ENCODE data around the gene TMEM109.
A peak's percentile ranks its signal among the peaks of the same experiment; 100 is the strongest.

The TMEM109 gene

DNA sequence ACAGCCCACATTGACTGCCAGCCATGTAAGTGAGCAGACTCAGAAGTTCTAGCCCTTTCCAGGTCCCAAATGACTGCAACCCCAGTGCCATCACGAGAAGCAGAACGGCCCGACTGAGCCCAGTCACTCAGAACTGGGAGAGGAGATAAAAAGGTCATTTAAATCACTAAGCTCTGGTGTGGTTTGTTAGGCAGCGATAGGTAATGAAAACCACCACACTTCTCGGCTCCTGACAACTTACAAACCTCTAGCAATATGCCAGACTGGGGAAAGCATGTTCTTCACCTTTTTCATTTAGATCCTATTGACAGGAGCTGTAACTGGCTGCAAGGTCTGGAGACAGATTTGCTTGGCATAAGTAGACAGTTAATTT is 31.3 kb downstream of the TMEM109 start:
- no peak for DNase-seq

DNA sequence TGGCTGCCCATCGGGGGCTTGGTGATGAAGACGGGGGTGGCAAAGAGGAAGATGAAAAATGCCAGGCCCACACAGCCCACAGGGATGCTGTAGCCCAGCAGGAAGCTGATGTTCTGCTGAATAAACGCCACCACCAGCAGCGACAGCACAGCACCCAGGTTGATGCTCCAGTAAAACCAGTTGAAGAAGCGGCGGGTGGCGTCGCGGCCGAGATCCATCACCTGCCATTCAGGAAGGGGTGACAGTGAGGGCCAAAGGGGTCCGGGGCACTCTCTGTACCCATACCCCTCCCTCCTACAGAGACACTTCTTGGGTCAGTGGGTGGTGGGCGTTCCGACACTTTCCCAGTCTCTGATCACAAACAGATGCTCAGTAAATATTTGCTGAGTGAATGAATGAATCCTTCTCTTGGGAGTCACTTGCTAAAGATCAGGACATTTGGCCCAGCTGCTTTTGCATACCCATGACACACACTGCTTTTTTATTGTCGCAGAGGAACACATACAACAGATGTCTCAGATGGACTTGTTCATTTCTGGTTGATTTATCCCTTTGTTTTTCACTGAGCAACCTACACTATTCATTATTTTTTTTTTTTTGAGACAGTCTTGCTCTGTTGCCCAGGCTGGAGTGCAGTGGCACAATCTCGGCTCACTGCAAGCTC is 32.8 kb downstream of the TMEM109 start:
- no peak for DNase-seq

DNA sequence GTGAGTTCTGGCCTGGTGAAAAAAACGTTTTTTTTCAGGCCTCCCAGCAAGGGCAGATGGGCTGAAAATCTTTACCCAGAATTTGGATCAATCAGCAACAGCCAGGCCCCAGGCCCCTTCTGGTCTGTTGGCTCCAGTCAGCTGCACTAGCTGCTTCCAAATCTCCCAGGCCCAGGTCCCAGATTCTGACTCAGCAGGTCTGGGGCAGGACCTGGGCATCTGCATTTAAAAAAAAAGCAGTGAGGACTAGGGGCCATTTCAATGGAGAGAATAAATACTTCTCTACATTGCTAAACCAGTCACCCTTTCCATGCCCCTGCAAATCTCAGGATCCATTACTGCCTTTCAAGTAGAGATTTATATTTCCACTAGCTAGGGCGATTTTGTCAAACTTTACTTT is 33.7 kb downstream of the TMEM109 start:
- DNase-seq, result no peak

DNA sequence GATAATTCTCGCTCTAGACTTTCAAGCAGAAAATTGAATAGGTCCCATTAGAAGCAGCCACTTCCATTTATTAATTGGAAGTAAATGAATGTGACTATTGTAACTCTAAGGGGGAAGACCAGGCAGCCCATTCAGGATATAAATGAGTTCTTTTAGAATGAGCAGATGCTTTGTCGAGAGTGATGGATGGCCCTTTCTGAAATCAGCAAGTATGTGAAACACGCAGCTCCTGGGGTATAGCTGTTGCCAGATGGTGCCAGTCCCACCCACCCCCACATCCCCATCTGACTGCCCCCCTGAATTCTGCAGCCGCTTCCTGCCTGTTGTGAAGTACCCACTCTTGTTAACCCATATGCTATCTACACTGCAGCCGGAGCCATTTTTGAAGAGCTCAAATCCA is 34.3 kb downstream of the TMEM109 start:
- no peak for DNase-seq

DNA sequence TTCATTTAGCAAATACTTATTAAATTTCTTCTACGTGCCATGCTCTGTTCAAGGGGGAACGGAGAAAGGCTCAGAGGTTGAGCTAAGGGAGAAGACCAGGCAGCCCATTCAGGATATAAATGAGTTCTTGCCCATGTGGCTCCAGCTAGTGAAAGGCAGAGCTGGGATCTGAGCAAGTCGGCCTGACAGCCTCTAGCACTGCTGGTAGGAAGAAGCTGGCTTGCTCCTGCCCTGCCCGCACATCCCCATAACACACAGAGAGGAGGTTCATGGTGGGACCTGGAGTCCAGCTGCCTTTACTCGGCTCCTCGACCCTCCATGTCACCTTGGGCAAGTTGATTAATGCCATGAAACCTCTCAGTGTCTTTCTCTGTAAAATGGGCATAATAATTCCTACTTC is 36.1 kb downstream of the TMEM109 start:
- DNase-seq, result no peak

DNA sequence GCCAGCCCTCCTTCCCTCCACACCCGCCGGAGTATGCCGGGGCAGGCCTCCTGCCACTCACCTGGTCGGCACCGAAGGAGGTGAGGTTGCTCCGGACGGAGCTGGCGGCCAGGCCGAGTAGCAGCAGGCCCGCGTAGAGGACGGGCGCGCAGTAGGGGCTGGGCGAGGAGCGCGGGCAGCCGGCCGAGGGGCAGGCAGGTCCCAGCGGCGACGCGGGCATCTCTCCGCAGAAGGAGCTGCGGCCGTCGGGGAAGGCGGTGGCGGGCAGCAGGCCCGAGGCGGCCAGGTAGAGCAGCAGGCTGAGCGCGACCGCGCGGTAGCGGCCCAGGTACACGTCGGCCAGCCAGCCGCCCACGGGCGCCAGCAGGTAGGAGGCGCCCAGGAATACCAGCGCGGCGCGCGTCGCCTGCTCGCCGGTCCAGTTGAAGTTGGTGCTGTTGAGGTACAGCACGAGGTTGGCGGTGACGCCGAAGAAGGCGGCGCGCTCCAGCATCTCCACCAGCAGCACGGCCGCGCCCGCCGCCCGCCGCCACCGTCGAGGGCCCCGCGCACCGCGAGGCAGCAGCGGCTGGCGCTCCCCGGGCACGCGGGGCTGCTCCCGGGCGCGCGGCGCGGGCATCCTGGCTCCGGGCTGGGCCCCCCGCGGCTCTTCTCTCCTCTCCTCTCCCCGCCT is 37.1 kb downstream of the TMEM109 start:
- no peak for DNase-seq

DNA sequence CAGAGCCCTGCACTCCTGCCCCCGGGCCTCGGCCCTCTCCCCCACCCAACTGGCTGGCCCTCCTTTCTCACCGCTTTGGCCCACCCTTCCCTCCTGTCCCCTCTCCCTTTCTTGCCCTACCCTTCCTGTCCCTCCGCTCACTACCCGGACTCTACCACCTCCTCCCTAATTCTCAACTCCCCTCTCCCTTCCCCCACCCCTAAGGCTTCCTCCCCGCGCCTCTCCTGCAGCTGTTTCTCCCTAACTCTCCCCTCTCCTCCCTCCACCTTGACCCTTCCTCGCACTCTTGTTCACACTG is 37.6 kb downstream of the TMEM109 start:
- DNase-seq, result no peak

DNA sequence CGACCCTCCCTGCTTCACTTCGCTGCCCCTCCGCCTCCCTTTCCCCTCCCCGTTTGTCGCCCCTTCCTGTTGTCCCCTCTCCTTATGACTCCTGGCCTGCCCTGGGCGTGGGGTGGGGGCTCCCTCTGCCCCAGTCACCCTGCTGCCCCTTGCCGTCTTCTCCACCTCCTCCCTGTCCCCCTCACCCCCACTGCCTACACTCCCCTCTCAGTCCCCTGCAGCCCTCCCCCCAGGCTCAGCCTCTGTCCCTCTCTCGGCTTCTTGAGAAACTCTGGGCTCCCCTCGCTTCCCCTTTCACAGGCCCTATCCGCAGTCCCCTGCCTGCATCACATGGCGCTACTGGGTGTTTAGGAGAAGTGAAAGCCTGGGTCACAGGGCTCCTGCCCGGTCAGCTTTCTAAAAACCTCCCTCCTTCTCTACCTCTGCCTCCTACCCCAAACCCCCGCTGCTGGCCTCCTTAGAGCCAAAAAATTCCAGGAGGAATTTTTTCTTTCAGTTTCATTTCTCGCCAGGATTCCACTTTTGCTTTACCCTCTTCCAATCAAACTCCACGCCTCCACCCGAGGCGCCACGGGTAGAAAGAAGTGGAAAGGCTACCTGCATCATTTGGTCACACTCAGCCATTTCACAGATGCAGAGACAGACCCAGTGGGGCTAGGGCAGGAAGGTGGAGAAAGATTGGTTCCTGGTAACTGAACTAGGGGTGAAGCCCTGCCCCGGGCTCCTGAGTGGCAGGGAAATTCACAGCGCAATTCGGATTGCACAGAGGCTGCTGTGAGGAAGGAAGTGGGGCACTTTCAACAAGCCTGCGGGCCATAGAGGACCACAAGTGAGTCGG is 38.2 kb downstream of the TMEM109 start, which contains the start of gene SLC15A3:
Gene SLC15A3 (minus strand): TSS at position 273 of the 838 bp plus-strand sequence. CDS start 625 bp downstream, outside the sequence.
- DNase-seq, result no peak

DNA sequence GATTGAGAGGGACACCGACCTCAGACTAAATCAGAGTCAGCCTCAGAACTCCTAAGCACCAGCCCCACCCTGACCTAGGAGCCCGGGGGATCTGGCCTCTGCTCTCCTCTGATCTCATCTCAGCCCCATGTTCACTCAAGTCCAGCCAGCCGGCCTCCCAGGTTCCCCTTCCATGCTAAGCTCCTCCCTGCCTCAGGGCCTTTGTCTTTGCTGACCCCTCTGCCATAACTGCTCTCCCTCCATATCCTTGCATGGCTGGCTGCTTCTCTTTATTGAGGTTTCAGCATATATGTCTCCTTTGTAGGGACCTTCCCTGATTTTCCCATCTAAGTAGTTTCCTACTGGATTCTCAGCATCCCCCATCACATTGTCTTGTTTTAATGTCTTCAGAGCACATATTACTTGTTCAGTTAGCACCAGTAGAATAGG is 38.8 kb downstream of the TMEM109 start:
- DNase-seq, result no peak

DNA sequence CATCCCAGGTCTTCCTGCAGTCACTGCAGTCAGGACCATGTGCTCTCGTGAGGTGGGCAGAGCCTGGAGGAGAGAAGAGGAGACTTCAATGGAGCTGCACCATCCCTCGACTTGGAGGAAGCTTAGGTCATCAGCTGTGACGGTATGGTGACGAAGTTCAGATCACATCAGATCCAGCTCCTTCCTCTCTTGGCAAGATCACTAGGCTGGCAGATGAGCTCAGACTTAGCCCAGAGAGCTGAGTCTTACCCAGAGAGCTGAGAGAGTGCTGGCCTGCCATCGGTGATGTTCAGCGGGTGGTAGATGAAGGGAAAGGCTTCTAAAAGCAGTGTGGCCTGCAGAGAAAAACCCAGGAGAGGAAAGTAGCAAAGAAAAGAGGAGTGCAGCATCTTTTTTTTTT is 39.8 kb downstream of the TMEM109 start:
- DNase-seq, result no peak

DNA sequence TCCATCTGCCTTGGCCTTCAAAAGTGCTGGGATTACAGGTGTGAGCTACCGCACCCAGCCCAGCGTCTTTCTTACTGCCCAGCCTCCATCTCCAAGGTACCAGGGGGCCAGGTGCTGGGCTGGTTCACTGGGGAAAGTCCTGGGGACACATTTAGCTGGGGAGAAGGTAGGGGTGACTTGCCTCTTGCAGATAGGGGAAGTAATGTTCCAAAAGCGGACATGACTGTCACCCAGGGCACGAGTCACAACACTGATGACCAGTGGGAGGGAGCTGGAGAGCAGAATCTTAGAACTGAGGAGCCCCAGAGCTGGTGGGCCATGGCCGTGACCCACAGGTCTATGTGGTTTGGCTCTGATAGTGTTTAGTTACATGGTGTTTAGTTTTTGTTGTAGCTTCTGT is 40.5 kb downstream of the TMEM109 start:
- no peak for DNase-seq

DNA sequence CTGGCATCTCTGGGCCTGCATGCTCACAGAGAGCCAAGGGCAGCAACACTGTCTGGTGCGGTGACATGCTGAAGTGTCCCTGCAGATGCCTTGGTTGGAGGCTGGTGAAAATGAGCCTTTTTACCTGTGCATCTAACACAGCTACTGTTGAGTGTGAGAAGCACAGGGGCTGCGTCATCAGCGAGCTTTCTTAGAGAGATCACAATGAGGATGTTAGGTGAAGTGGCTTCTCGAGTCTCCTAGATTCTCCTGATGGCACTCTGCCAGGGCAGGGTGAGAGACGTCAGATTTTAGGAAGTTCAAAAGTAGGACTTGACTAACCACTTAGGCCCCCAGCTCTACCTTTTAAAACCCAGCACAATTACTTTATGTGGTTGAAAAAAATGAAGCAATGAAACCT is 41.6 kb downstream of the TMEM109 start:
- DNase-seq, result no peak

DNA sequence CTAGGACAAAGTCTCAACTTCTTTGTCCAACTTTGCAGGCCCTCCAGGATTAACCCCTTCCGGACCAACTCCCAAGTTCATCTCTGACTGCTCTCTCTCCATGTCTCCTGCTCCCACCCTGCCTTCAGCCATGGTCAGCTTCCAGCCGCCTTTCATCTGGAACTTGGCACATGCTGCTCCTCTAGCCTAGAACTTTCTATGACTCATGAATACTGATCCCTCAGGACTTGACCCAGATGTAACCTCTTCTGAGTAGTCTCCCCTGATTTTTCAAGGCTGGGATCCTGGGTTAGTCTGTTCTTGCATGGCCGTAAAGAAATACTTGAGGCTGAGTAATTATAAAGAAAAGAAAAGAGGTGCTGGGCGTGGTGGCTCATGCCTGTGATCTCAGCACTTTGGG is 43.2 kb downstream of the TMEM109 start:
- no peak for DNase-seq

DNA sequence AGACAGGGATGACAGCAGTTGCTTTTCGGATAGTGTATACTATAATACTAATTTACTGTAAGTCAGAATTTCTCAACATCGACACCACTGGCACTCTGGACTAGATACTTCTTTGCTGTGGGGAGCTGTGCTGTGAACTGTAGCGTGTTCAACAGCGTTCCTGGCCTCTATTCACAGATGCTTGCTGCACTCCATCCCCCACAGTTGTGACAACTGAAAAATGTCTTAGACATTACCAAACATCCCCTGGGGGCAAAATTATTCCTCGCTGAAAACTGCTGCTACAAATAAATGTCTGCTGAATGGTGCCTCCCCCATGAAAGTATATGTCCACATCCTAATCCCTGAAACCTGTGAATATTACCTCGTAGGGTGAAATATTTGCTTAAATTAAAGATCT is 45.5 kb downstream of the TMEM109 start:
- DNase-seq, result no peak

DNA sequence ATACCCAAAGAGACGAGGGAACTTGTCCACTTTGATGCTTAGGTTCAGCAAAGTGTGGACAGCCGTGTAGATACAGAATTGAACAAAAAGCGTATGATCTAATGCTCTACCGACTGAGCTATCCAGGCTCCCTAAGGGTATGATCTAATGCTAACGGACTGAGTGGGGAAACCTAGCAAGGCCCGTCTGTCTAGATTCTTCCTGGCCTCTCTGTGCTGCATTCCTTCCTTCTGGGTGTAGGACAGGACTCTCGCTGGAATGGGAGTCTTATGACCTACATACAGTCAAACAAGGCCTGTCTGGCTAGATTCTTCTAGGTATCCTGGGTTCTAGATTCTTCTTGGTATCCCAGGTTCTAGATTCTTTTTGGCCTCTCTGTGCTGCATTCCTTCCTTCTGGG is 46.4 kb downstream of the TMEM109 start:
- no peak for DNase-seq

DNA sequence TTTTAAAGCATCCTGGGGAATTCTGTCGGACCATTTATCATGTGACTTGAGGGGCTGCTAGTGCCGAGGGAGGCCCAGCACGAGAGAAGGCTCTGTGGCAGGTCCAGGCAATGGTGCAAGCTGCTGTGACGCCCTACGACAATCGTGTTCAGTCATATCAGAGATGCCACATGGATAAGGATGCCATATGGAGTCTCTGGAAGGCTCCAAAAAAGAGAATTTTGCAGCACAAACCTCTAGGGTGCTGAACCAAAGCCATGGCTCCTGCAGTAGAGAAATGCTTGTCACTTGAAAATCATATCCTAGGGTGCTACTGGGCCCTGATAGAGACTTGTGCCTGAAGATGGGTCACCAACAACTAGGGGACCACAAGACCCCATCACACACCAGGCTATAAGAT is 50.8 kb downstream of the TMEM109 start:
- no peak for DNase-seq

DNA sequence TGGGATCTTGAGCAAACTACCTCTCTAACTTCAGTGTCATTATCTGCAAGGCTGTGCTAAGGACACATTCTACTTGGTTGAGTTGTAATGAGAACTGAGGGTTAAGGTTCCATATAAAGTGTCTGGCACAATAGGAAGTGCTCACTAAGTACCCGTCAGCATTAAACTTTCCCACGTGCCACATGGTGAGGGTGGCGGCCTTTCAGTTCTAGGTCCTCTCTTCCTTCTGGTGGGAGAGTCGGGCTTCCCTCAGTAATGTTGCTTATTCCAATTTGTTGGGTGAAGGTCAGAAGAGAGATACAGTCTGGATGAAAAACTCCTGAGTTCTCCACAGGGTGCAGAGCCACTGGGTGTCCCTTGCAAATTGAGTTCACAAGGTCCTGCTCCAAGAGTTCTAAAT is 52.9 kb downstream of the TMEM109 start:
- no peak for DNase-seq

DNA sequence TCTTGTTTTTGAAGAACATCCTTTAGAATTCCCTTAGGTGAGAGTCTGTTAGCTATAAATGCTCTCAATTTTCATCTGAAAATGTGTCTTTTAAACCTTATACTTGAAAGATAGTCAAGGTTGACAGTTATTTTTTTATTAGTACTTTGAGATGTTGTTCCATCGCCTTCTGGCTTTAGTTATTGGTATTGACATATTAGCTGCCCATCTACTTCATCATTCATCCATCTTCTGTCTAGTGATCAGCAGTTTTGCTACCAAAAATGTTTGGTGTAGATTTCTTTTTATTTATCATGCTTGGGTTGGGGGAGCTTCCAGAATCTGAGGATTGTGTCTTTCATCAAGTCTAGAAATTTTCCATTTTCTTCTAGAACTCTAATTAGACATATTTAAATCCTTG is 54.3 kb downstream of the TMEM109 start:
- DNase-seq, result no peak

DNA sequence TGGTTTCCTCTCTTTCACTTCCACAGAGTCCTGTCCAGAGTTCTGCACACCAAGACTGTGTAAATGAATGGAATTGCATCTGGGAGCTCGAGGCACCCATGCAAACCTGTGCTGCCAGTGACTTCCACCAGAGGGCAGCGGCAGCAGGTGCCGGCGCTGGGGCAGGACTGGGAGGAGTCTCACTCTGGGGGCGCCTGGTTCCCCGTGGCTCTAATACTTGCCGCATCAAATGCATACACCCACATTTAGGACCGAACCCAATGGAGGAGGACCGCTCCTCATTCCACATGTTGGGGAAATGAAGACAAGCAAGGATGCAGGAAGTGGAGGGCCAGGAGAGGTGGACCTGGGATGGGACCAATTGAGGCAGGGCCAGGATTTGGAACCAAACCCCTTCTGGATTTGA is 56.4 kb downstream of the TMEM109 start:
- DNase-seq, result peak; percentile 22

DNA sequence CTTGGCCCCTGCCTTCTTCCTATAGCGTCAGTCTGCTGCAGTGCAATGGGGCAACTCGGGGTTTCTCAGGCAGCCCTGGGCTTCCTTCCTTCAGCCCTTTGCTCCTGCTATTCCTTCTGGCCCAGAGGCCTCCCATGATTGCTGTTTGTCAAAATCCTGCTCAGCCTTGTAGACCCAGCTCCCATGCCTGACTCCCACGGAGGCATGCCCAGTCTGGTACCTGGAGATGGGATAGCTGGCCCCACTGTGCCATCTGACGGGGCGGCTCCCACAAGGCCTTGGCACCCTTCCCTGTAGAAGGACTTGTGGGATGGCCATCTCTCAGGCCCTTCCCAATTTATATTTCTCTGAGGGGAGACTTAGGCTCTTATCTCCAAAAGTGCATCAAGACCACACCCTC is 56.9 kb downstream of the TMEM109 start:
- no peak for DNase-seq

DNA sequence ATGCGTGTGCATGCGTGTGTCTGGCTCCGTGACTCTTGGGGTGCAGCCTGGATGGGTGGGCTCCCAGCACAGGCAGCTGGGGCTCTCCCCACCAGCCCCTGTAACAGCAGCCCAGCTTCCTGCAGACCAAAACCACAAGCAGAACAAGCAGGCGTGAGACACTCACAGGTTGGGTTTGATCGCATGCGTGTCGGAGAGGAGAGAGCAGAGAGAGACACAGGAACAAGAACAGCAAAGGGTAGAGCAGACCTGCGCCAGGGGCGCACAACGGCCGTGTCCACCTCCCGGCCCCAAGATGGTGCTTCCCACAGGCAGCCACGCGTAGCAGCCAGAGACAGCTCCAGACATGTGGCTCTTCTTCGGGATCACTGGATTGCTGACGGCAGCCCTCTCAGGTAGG is 57.6 kb downstream of the TMEM109 start, which contains the start of gene CD6:
Gene CD6 (plus strand): TSS at position 161 of the 400 bp plus-strand sequence. CDS start 186 bp downstream, at position 347.
- no peak for DNase-seq

DNA sequence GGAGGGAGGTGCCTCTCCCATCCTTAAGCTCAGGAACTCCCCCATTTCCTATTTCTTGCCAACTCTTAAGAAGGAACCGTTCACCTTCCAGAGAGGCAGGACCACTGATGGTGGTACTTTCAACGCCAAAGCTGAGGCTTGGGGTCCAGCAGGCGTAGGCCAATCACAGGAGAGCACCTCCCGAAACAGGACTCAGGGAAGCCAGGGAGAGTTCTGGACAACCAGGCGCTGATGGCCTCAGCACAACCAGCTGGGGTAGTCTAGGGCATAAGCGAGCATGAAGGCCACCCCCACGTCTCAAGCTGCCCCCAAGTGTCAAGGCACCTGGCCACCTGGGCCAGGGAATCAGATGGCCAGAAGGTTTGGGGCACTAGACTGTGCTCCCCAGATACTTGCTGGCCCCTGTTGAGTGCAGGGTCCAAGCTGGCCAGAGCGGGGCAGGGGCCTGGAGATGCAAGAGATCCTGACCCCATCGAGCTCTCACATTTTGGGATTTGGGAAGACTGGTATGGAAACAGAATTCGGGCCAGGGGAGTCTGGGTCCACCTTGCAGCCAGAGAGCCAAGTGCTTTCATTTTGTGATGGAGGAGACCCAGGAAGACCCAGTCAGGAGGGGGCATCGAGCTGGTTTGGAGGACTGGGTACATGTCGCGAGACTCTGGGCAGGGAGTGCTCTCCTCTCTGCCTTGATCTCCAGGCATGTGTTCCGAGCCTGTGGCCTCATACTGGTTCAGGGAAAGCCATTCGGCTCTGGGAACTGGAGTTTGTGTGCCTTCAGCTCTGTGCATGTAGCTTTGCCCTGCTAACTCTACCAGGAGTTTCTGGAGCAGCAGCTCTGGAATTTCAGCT is 58.4 kb downstream of the TMEM109 start:
- DNase-seq, result no peak
